HG03565 (cell line): ENCODE measurements around the gene CIBAR2.

Experiments
- ATAC-seq: cut with Tn5 transposase; IDR thresholded peaks from one replicate; pipeline ENCODE4 v1.9.1; 2021; ENCODE audit warnings: mild to moderate bottlenecking, moderate library complexity; ENCODE audit not compliant: unreplicated experiment

The CIBAR2 gene

DNA sequence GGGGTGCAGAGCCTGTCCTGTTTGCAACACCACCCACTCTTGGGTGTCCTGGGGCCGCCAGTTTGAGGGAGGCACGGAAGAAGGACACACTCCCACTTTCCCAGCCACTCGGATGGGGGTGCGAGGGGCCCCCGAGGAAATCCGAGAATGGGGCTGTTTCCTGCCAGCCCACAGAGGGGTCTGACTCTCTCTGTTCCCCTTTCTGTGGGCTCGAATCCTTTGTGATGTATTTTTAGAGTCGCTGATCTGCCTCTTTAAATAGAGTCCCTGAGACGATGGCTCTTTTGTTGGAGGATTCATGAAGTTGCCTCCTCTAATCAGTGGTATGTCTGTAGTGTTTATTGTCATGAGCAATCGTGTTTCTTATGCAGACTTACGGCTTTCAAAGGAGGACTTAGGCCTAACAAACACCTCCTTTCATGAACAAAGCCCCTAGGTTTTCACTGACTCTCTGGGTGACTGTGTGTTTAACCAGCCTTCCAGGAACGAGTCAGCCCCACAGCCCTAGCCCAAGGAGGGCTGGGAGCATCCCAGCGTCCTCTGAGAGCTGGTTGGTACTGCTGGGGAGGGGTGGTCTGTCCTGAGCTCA, 29.1 kb downstream of the CIBAR2 start:
- ATAC-seq = no peak

- no peak for ATAC-seq
Observed at GRCh38 chr16:85082173-85083050, 29.9 kb downstream of the CIBAR2 start.

GRCh38 chr16:85081765-85082164, 30.5 kb downstream of the CIBAR2 start:
- ATAC-seq = no peak

- no peak for ATAC-seq
Observed at GRCh38 chr16:85081038-85081437, 31.2 kb downstream of the CIBAR2 start.

- ATAC-seq = no peak
Observed at GRCh38 chr16:85079785-85080570, 32.3 kb downstream of the CIBAR2 start.

GRCh38 chr16:85078952-85079351, 33.3 kb downstream of the CIBAR2 start:
- ATAC-seq = no peak

GRCh38 chr16:85078226-85078625, 34.0 kb downstream of the CIBAR2 start:
- ATAC-seq = no peak

GRCh38 chr16:85077576-85078125, 34.6 kb downstream of the CIBAR2 start:
- no peak for ATAC-seq

GRCh38 chr16:85077039-85077438, 35.2 kb downstream of the CIBAR2 start:
- no peak for ATAC-seq

GRCh38 chr16:85075236-85075924, 36.9 kb downstream of the CIBAR2 start:
- ATAC-seq = no peak

DNA sequence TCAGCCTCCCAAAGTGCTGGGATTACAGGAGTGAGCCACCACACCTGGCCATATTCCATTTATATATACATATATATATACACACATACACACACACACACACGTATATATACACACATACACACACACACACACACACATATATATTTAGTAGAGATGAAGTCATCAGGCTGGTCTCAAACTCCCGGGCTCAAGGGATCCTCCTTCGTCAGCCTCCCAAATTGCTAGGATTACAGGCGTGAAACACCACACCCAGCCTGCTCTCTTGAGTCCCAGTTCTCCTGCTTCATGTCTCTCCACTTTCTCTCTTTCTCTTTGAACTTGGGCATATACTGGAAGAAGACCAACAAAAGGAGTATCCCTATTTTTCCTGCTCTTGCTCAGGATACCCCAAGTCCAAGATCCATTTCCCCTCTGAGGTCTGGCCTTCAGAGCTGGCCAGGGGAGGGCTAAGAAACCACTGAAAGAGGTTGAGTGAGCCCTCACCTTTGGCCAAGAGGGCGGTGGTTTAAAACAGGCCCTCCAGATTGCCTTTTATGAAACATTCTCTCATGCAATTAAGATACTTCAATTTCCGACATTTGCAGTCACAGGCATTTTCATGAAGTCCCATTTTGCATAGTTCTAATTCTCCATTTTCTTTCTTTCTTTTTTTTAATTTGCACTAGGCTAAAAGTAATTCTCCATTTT, 37.9 kb downstream of the CIBAR2 start:
- ATAC-seq = no peak

GRCh38 chr16:85072947-85073346, 39.3 kb downstream of the CIBAR2 start:
- ATAC-seq = no peak

DNA sequence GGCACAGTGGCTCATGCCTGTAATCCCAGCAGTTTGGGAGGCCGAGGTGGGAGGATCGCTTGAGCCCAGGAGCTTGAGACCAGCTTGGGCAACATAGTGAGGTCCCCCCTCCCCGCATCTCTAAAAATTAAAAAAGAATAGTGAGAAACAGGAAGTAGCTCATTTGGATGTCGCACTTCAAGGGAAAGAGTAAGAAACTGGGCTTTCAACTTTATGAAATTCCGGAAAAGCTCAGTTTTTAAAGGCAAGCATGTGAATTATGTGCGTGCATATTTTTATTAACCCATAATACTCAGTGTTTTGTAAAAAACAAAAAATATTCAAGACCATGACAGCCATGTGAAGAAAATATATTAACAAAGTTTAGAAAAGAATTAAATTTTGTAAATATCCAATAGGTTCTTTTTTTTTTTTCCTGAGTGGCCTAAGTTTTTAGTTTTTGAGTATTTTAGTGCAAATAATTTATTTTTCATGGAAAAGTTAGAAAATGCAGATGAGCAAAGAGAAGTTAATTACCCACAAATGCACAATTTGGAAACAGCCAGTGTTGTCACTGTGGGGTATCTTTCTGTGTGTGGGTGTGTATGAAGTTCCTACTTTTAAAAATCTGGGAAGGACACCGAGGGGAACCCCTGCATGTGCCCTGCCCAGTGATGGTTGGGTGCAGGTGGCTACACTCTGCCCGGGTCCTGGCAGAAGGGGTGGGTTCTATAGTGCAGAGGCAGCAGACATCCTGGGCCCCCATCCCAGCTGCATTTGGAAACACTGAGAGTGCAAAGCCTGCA, 40.0 kb downstream of the CIBAR2 start:
- no peak for ATAC-seq

DNA sequence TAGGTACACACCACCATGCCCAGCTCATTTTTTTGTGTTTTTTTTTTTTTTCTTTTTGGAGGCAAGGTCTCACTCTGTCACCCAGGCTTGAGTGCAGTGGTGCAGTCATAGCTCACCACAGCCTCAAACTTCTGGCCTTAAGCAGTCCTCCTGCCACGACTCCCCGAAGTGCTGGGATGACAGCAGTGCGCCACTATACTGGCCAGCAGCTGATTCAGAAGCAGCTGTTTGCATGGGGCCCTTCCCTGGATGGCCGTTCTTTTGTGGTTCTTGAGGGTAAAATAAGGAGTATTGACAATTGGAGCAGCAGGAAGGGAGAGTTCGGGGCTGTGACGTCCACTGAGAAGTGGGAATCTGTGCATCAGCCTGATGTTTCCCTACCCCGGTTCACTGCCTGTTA, 43.1 kb downstream of the CIBAR2 start:
- ATAC-seq = no peak

DNA sequence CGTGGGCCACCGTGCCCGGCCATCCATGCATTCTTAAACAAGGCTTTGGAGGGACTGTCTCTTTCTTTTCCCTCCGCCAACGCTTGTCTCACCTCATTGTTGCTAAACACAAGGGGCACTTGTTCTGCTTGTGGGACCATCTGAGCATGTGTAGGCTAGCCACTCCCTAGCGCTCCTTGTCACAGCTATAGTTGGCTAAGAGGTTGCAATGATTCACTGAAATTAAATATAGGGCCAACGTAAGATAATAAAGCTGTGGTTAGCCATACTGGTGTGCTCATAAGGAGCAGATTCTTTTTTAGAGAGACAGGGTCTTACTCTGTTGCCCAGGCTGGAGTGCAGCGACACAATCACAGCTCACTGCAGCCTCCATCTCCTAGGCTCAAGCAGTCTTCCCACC, 43.5 kb downstream of the CIBAR2 start:
- no peak for ATAC-seq

- no peak for ATAC-seq
Observed at GRCh38 chr16:85067426-85067825, 44.8 kb downstream of the CIBAR2 start.

DNA sequence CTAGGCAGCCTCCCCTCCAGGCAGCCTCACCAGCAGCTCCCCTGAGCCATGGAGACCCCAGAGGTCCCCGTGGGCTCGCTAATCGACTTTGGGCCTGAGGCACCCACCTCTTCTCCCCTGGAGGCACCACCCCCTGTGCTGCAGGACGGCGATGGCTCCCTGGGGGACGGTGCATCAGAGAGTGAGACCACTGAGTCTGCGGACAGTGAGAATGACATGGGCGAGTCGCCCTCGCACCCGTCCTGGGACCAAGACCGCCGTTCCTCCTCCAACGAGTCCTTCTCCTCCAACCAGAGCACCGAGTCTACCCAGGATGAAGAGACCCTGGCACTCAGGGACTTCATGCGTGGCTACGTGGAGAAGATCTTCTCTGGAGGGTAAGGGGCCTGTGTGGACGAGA, 45.2 kb downstream of the CIBAR2 start:
- ATAC-seq = no peak

- no peak for ATAC-seq
Observed at GRCh38 chr16:85066346-85066885, 45.9 kb downstream of the CIBAR2 start.

DNA sequence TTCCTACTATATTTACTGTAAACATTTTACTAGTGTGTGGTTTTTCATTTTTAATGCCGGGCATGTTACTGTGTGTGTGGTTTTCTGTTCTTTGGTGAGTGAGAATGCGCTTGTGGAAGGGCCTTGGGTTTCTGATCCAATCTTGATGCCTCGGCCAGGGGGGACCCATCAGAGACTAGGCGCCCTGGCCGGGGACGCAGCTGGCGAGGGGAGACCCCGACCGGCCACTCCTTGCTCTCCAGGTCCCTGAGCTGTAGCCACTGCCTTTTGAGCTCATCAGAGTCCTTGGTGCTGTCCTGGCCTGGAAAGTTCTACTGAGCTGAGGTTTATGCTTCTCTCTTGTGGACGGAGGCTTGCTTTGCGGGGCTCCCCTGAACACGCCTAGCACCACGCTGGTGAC, 47.2 kb downstream of the CIBAR2 start:
- no peak for ATAC-seq
